SK-N-MC (cell line): Measurements from ENCODE around the gene PLD1.

Experiments
- DNase-seq: peaks from one replicate; pipeline ENCODE4 v3.0.0-alpha.2; 2011; ENCODE audit warnings: low read depth, low spot score
- H3K27ac ChIP-seq: fragments of 200-600 bp; sonication (generic); 2 replicates; pipeline ENCODE4 v1.5.1; 2016; ENCODE audit warnings: mixed run types
- H3K36me3 ChIP-seq: fragments of 200-600 bp; sonication (generic); 2 replicates; pipeline ENCODE4 v1.6.1; 2017; ENCODE audit warnings: antibody characterized with exemption, low read length, mixed read lengths; ENCODE audit not compliant: insufficient read depth
- H3K4me3 ChIP-seq: fragments of 200-600 bp; sonication (generic); 2 replicates; pipeline ENCODE4 v1.5.1; 2016
- H3K9ac ChIP-seq: fragments of 200-600 bp; sonication (generic); 2 replicates; pipeline ENCODE4 v1.8.0; 2017; ENCODE audit warnings: mixed run types, mixed read lengths; ENCODE audit not compliant: insufficient read length
- H3K9me3 ChIP-seq: fragments of 200-600 bp; sonication (generic); 2 replicates; pipeline ENCODE4 v1.6.1; 2017; ENCODE audit warnings: low read depth, mild to moderate bottlenecking, antibody characterized with exemption, low read length, moderate library complexity, mixed read lengths
- EZH2 ChIP-seq: fragments of 200-600 bp; sonication (generic); IDR thresholded peaks from one replicate; pipeline ENCODE4 v1.6.1; 2017; ENCODE audit warnings: antibody characterized with exemption
- FOXP2 ChIP-seq: optimal IDR thresholded peaks from 2 replicates; pipeline ENCODE3; 2011; ENCODE audit warnings: mild to moderate bottlenecking, moderate library complexity; ENCODE audit not compliant: insufficient read depth; ENCODE audit errors: extremely low read length, control extremely low read depth
- POLR2AphosphoS5 ChIP-seq: IDR thresholded peaks from 2 replicates; pipeline ENCODE4 v1.6.1; 2012; ENCODE audit warnings: mild to moderate bottlenecking, low read depth, low read length, borderline replicate concordance

The PLD1 gene

DNA sequence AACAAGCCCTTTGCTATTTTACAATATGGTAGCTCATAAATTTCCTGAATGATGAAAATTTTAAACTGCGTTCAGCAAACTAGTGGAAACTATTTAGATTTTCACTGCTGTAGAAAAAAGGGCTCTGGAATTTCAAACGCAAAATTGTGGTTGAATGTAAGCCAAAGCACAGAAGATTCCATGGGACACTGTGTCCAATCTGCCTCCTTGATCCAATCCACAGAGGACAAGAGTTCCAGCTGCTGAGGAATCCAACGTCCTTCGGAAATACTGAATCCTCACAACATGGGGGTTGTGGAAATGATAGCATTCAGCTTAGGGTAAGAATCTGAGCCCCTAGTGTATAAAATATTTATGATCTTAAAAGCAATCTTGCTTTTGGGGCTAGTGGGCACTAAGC lies 161.0 kb downstream of the PLD1 start:
- no peaks in the 10 kb centered on the region for H3K9me3 ChIP-seq
- no peak for DNase-seq
- H3K4me3 ChIP-seq = no peak overlapping the region
- no peak overlapping the region for H3K27ac ChIP-seq
- H3K36me3 ChIP-seq = no peaks in the 10 kb centered on the region
- no peak for TF ChIP-seq POLR2AphosphoS5
- no peak for TF ChIP-seq FOXP2
- no peak for TF ChIP-seq EZH2
- H3K9ac ChIP-seq = no peak overlapping the region

DNA sequence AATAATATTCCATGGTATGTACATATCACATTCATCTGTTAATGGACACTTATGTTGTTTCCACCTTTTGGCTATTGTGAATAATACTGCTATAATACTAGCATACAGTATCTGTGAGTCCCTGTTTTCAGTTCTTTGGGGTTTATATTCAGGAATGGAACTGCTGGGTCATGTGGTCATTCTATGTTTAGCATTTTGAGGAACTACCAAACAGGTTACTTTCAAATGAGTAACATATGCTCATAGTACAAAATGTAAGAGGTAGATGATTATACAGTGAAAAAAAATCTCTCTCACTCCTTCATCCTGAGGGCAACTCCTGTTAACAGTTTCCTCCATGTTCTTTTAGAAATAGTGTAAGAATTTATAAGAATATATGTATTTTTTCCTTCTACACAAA lies 162.2 kb downstream of the PLD1 start:
- no peak for TF ChIP-seq POLR2AphosphoS5
- no peak overlapping the region for H3K27ac ChIP-seq
- no peaks in the 10 kb centered on the region for H3K9me3 ChIP-seq
- no peak overlapping the region for H3K4me3 ChIP-seq
- no peak for DNase-seq
- no peak overlapping the region for H3K9ac ChIP-seq
- no peaks in the 10 kb centered on the region for H3K36me3 ChIP-seq

DNA sequence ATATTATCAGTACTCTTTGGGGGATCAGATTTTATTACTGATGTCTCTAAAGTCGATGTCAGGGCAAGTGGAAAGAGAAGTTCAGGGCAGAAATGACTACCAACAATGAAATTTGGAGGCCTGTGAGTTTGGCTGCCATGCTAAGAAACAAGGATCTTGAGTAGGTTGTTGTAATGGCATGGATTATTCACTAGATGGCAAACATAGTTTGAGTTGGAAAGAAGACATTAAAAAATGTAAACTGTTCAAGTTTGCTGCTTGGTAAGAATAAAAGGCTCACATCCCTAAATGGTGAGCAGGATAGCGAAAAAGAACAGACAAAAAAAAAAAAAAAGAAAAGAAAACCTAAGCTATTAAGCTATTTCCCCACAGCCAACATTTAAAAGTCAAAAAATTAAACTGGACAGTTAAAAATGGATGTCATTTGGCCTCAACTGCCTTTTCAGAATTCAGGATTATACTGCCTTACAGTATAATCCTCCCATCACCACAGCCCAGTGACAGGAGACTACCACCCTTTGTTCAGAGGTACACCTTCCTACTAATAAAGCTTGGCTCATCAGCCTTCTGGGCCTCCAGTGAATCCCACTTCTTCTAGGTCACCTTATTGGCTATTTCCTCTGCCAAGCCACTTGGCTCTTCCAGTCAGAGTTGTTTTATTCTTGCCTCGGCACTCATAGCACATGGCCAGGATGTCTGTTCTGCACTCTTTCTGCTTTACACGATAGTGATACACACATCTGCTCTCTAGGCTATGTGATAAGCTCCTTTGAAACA lies 163.7 kb downstream of the PLD1 start:
- Histone ChIP-seq H3K27ac (no peak overlapping the region), H3K36me3 (no peaks in the 10 kb centered on the region), H3K4me3 (no peak overlapping the region), H3K9ac (no peak overlapping the region), H3K9me3 (no peaks in the 10 kb centered on the region)
- DNase-seq = peak; percentile 53
- TF ChIP-seq FOXP2 (no peak), POLR2AphosphoS5 (no peak), EZH2 (no peak)

DNA sequence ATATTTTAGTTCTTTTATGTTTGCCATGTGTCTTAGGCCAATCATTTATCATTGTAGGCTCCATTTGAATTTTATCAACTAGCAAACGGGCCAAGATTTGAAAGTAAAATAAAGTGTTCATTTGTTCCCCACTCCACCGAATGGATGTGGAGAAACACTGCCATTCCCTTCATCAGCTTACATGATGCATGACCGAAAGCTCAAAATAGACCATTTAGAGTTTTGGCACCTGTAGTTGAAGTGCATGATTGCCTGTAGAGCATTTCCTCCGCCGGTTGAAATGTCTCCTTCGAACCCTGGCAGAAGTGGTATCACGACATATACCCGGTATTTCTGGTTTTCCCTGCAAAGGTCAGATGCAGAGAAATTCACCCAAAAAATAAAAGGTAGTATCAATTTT lies 165.6 kb downstream of the PLD1 start:
- no peak for DNase-seq
- H3K9ac ChIP-seq = no peak overlapping the region
- no peaks in the 10 kb centered on the region for H3K9me3 ChIP-seq
- no peak overlapping the region for H3K27ac ChIP-seq
- no peaks in the 10 kb centered on the region for H3K36me3 ChIP-seq
- TF ChIP-seq FOXP2 (no peak), POLR2AphosphoS5 (no peak), EZH2 (no peak)
- no peak overlapping the region for H3K4me3 ChIP-seq

DNA sequence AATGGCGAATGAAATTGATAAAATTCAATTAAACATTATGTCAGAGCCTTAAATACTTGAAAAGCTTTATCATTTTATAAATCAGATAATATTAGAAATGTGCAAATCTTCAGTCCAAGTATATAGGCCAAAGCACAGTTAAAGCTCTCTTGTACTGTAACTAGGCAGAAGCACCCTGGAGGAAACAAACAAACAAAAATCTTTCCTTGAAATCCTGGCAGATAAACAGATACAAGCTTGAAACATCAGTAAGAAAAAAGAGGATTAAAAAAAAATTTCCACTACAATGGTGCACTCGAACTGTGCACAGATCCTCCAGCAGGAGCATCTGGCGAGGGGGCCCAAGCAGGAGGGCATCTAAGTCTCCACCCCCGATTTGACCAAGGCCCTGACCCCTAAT lies 166.6 kb downstream of the PLD1 start:
- TF ChIP-seq FOXP2 = no peak
- TF ChIP-seq EZH2 = no peak
- no peak for TF ChIP-seq POLR2AphosphoS5
- no peak for DNase-seq
- Histone ChIP-seq H3K36me3 (no peaks in the 10 kb centered on the region), H3K9me3 (no peaks in the 10 kb centered on the region), H3K9ac (no peak overlapping the region), H3K27ac (no peak overlapping the region), H3K4me3 (no peak overlapping the region)

DNA sequence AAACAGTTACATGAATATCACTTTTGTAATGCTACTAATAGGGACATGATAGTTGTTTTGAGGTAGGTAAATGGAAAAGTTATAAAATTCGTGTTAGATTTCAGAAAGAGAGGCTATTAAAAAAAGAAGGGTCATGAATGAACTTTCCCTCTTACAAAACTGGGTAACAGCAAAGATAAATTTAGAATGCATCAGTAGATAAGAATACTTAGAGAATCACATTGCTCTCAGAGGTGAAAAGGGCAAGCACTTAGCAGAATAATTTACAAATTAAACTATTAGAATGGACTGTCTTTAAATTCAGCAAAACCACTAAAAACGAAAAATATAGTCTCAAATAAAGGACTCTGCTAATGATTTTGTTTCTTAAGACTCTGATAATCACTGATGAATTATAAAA lies 167.2 kb downstream of the PLD1 start:
- Histone ChIP-seq H3K9ac (no peak overlapping the region), H3K27ac (no peak overlapping the region), H3K4me3 (no peak overlapping the region), H3K9me3 (no peaks in the 10 kb centered on the region), H3K36me3 (no peaks in the 10 kb centered on the region)
- TF ChIP-seq POLR2AphosphoS5 (no peak), EZH2 (no peak), FOXP2 (no peak)
- no peak for DNase-seq

DNA sequence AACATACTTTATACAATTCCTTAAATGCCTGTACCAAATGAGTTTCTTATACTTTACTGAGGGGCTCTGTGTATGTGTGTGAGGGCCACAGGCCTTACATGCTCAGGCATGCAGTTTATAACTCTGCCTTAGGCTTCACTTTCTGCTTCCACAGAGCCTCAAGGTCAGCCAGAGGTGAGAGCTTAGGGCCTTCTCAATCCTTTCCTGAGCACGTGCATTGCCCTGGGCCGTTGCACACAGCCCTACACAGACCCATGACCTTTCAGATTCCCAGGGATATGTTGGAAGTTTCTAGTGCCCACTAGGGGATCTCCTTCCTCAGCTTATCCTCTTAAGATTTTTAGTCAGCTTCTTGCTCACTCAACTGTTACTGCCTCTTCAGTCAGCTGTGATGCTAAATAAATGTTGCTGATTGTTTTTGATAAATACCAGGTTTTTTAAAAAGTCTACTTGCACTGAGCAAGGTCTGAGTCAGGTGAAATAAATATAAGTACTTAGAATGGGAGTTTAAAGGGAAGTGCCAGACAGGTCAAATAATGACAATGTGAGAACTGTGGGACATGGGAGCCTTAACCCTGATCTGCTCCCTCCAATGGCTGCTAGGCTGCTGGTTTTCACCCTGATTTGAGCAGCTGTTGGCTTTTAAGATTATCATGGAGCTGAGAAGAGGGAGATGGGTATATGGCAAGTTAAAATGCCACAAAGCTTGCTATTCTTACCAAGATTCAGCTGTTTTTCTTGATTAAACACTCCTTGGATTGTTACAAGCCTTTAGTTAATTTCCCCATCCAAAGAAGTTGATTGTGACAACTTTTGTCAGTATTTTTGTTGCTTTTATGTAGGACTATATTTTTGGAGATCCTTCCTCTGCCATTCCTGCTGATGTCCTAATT lies 169.5 kb downstream of the PLD1 start:
- Histone ChIP-seq H3K9ac (no peak overlapping the region), H3K9me3 (no peaks in the 10 kb centered on the region), H3K27ac (no peak overlapping the region), H3K4me3 (no peak overlapping the region), H3K36me3 (no peaks in the 10 kb centered on the region)
- no peak for TF ChIP-seq FOXP2
- TF ChIP-seq EZH2 = no peak
- TF ChIP-seq POLR2AphosphoS5 = no peak
- DNase-seq = no peak

DNA sequence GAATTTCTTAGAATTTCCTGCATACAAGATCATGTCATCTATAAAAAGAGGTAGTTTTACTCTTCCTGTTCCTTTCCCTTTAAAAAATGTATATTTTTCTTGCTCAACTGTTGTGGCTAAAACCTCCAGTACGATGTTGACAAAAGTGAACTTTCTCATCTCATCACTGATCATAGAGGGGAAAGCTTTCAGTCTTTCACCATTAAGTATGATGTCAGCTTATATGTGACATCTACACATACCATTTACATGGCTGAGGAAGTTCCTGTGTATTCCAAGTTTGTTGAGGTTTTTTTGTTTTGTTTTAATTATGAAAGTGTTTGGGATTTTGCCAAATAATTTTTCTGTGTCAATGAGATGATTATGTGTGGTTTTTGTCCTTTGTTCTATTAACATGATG lies 173.6 kb downstream of the PLD1 start:
- Histone ChIP-seq H3K27ac (no peak overlapping the region), H3K36me3 (no peaks in the 10 kb centered on the region), H3K4me3 (no peak overlapping the region), H3K9ac (no peak overlapping the region), H3K9me3 (no peaks in the 10 kb centered on the region)
- no peak for DNase-seq
- no peak for TF ChIP-seq POLR2AphosphoS5
